Astrocyte (in vitro differentiated cells and primary cell): ENCODE data around the gene MCRS1. TPM values are rescaled to one million over a fixed set of nuclear protein-coding genes. Genes with fewer than 3 reads are reported as not detected.

ENCODE experiments used
- DNase-seq: peaks from one replicate; pipeline ENCODE4 v3.0.0-alpha.2; 2010; ENCODE audit warnings: low read depth
- FAIRE-seq: peaks from 2 replicates; lab custom pipeline; 2011; peaks lifted over from hg19 to GRCh38; lab: Jason Lieb, UNC
- H2AFZ ChIP-seq: 2 replicates; pipeline ENCODE4 v1.6.0; 2012; ENCODE audit warnings: low read depth, low read length, inconsistent platforms
- H3K27ac ChIP-seq: 2 replicates; pipeline ENCODE4 v1.5.1; 2011; ENCODE audit warnings: low read depth, low read length, inconsistent platforms
- H3K27me3 ChIP-seq: 2 replicates; pipeline ENCODE4 v1.6.0; 2011; ENCODE audit warnings: low read length, inconsistent platforms; ENCODE audit not compliant: insufficient read depth
- H3K36me3 ChIP-seq: 2 replicates; pipeline ENCODE4 v1.5.1; 2011; ENCODE audit warnings: low read length, inconsistent platforms; ENCODE audit not compliant: insufficient read depth
- H3K4me1 ChIP-seq: 2 replicates; pipeline ENCODE4 v1.5.1; 2011; ENCODE audit warnings: low read length, inconsistent platforms; ENCODE audit not compliant: insufficient read depth
- H3K4me2 ChIP-seq: 2 replicates; pipeline ENCODE4 v1.6.0; 2012; ENCODE audit warnings: low read length, inconsistent platforms
- H3K4me3 ChIP-seq: 2 replicates; pipeline ENCODE4 v1.5.1; 2011; ENCODE audit warnings: low read depth, mild to moderate bottlenecking, low read length, inconsistent platforms; ENCODE audit not compliant: insufficient read depth
- H3K79me2 ChIP-seq: 2 replicates; pipeline ENCODE4 v1.6.0; 2012; ENCODE audit warnings: mild to moderate bottlenecking, low read length, inconsistent platforms; ENCODE audit not compliant: insufficient read depth
- H3K9ac ChIP-seq: 2 replicates; pipeline ENCODE4 v1.6.0; 2012; ENCODE audit warnings: mild to moderate bottlenecking, low read length, inconsistent platforms
- H3K9me3 ChIP-seq: 2 replicates; pipeline ENCODE4 v1.5.1; 2012; ENCODE audit warnings: low read depth, mild to moderate bottlenecking, low read length, inconsistent platforms; ENCODE audit not compliant: insufficient read depth
- H4K20me1 ChIP-seq: 2 replicates; pipeline ENCODE4 v1.6.0; 2012; ENCODE audit warnings: low read length, inconsistent platforms; ENCODE audit not compliant: insufficient read depth
- H3K27ac Mint-ChIP-seq: one replicate; pipeline ENCODE4 v1.8.0; 2021; ENCODE audit warnings: mild to moderate bottlenecking, mixed read lengths; ENCODE audit not compliant: unreplicated experiment
- H3K27me3 Mint-ChIP-seq: one replicate; pipeline ENCODE4 v1.8.0; 2021; ENCODE audit warnings: low read depth, mixed read lengths; ENCODE audit not compliant: unreplicated experiment
- H3K36me3 Mint-ChIP-seq: one replicate; pipeline ENCODE4 v1.8.0; 2021; ENCODE audit warnings: low read depth, mixed read lengths; ENCODE audit not compliant: unreplicated experiment
- H3K4me1 Mint-ChIP-seq: one replicate; pipeline ENCODE4 v1.8.0; 2021; ENCODE audit warnings: low read depth, mixed read lengths; ENCODE audit not compliant: unreplicated experiment
- H3K4me3 Mint-ChIP-seq: one replicate; pipeline ENCODE4 v1.8.0; 2021; ENCODE audit warnings: mild to moderate bottlenecking, moderate library complexity, mixed read lengths; ENCODE audit not compliant: unreplicated experiment
- H3K9me3 Mint-ChIP-seq: one replicate; pipeline ENCODE4 v1.8.0; 2021; ENCODE audit warnings: mild to moderate bottlenecking, mixed read lengths; ENCODE audit not compliant: unreplicated experiment
- EZH2 ChIP-seq: IDR thresholded peaks from 2 replicates; pipeline ENCODE4 v1.6.1; 2012; ENCODE audit warnings: mild to moderate bottlenecking, low read length, inconsistent platforms; ENCODE audit not compliant: insufficient read depth
- total RNA-seq: library from RNA; stranded (reverse); gene quantifications from 2 replicates; pipeline ENCODE4 v1.2.1, GENCODE V29; 2021
- TF ChIP-seq, protein P1 (sequence below): IDR thresholded peaks from 2 replicates; pipeline ENCODE4 v1.5.1; 2011; ENCODE audit warnings: low read depth, mild to moderate bottlenecking, inconsistent platforms, low read length, moderate library complexity; ENCODE audit not compliant: insufficient read depth

Gene MCRS1
- total RNA-seq, 1 donor from 2014 or later = 45.2 TPM

DNA sequence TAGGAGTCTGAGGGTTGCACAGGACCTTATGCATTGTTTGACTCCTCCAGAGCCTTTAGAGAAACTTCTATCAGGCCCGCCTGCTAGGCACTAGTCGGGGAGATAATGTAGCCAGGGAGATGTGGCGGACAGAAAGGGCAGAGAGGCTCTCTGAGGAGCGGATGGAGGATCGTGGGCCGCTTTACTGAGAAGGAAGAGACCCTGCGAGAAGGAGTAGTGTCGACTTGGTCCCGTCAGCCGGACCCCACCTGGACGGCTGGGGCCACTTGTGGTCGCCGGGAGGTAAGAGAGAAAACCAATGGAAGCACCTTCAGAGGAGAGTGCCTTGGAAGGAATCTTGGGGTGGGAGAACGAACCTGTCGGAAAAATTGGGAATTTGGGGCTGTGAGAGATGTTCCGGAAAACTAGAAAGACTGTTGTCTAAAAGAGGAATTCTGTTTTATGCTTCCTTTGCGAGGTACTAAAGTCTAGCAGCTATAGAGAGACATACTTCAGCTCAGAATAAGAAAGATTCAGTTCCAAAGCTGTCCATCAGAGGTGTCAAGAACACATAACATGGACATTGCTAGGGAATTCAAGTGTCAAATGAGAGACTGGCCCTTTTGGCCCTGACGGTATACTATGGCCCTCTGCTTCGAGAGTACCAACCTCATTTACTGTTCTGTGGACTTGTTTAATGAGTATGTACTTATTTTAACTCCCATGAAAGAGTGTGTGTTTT lies 660 bp upstream of the MCRS1 start:
- peak overlapping the region; percentile 98 for H3K4me3 Mint-ChIP-seq
- H3K27me3 ChIP-seq = no peaks in the 10 kb centered on the region
- peaks cover 9% of the 10 kb centered on the region for H3K4me1 Mint-ChIP-seq
- H4K20me1 ChIP-seq = peaks cover 6% of the 10 kb centered on the region
- TF ChIP-seq, protein P1, sequence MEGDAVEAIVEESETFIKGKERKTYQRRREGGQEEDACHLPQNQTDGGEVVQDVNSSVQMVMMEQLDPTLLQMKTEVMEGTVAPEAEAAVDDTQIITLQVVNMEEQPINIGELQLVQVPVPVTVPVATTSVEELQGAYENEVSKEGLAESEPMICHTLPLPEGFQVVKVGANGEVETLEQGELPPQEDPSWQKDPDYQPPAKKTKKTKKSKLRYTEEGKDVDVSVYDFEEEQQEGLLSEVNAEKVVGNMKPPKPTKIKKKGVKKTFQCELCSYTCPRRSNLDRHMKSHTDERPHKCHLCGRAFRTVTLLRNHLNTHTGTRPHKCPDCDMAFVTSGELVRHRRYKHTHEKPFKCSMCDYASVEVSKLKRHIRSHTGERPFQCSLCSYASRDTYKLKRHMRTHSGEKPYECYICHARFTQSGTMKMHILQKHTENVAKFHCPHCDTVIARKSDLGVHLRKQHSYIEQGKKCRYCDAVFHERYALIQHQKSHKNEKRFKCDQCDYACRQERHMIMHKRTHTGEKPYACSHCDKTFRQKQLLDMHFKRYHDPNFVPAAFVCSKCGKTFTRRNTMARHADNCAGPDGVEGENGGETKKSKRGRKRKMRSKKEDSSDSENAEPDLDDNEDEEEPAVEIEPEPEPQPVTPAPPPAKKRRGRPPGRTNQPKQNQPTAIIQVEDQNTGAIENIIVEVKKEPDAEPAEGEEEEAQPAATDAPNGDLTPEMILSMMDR = no peak
- no peak for TF ChIP-seq EZH2
- no peaks in the 10 kb centered on the region for H3K36me3 ChIP-seq
- H3K9me3 Mint-ChIP-seq = no peaks in the 10 kb centered on the region
- DNase-seq (no peak), FAIRE-seq (no peak)
- H3K27me3 Mint-ChIP-seq = no peaks in the 10 kb centered on the region
- peaks cover 15% of the 10 kb centered on the region for H3K36me3 Mint-ChIP-seq
- H2AFZ ChIP-seq = peak overlapping the region; percentile 92
- peak overlapping the region; percentile 94 for H3K9ac ChIP-seq
- peaks cover 7% of the 10 kb centered on the region for H3K4me1 ChIP-seq
- H3K79me2 ChIP-seq = peaks cover 63% of the 10 kb centered on the region
- peak overlapping the region; percentile 96 for H3K4me2 ChIP-seq
- peak overlapping the region; percentile 88 for H3K4me3 ChIP-seq
- peak overlapping the region; percentile 92 for H3K27ac ChIP-seq
- H3K27ac Mint-ChIP-seq = peak overlapping the region; percentile 98
- no peaks in the 10 kb centered on the region for H3K9me3 ChIP-seq

DNA sequence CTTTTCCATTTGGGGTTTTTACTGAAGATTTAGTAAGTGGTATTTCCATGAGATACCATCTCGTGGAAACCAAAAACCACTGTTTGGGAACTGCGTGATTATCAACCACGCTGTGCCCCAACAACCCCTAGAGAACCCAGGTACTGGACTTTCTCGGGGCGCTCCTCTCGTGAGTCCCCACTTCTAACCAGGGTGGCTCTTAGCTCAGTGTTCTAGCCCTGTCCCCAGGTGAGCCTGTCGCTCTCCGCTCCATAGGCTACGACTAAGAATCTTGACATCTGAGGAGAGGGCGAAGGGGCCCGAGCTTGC lies 686 bp downstream of the MCRS1 start:
- Mint-ChIP-seq H3K27ac (peak overlapping the region; percentile 98), H3K36me3 (peaks cover 16% of the 10 kb centered on the region), H3K27me3 (no peaks in the 10 kb centered on the region), H3K9me3 (no peaks in the 10 kb centered on the region), H3K4me3 (peak overlapping the region; percentile 98), H3K4me1 (peaks cover 9% of the 10 kb centered on the region)
- peaks cover 62% of the 10 kb centered on the region for H3K79me2 ChIP-seq
- peak overlapping the region; percentile 96 for H3K4me2 ChIP-seq
- H3K9ac ChIP-seq = peak overlapping the region; percentile 94
- H3K36me3 ChIP-seq = peaks cover 5% of the 10 kb centered on the region
- no peaks in the 10 kb centered on the region for H3K9me3 ChIP-seq
- peak overlapping the region; percentile 92 for H3K27ac ChIP-seq
- no peaks in the 10 kb centered on the region for H3K27me3 ChIP-seq
- H2AFZ ChIP-seq = peak overlapping the region; percentile 92
- peak overlapping the region; percentile 88 for H3K4me3 ChIP-seq
- DNase-seq (no peak), FAIRE-seq (no peak)
- peaks cover 6% of the 10 kb centered on the region for H4K20me1 ChIP-seq
- no peak for TF ChIP-seq EZH2
- TF ChIP-seq, protein P1 = no peak
- peaks cover 7% of the 10 kb centered on the region for H3K4me1 ChIP-seq

DNA sequence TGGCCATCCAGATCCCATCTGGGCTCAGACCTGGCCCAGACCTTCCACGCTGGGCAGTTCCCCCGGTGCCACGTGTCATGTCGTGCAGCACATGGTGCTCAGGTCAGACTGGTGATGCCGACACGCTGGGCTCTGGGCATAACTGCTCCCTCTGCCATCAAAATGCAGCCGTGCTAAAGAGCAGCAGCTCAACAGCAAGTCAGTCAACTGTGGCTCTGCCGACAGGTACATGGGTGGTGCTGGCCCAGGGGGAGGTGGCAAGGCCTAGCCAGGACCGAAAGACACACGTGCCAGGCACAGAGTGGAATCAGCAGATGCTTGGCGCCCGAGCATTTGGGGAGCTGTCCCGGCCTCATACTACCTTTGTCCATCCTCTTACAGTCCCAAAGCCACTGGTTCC lies 1.6 kb downstream of the MCRS1 start:
- Histone ChIP-seq H3K36me3 (peaks cover 11% of the 10 kb centered on the region), H4K20me1 (peaks cover 6% of the 10 kb centered on the region), H3K9ac (no peak overlapping the region), H2AFZ (no peak overlapping the region), H3K4me3 (no peak overlapping the region), H3K27ac (no peak overlapping the region), H3K9me3 (no peaks in the 10 kb centered on the region), H3K4me2 (peak overlapping the region; percentile 96), H3K4me1 (peaks cover 7% of the 10 kb centered on the region), H3K79me2 (peaks cover 53% of the 10 kb centered on the region), H3K27me3 (no peaks in the 10 kb centered on the region)
- H3K4me3 Mint-ChIP-seq = no peak overlapping the region
- no peak for FAIRE-seq
- no peak for DNase-seq
- H3K27ac Mint-ChIP-seq = no peak overlapping the region
- H3K36me3 Mint-ChIP-seq = peaks cover 13% of the 10 kb centered on the region
- H3K4me1 Mint-ChIP-seq = peaks cover 9% of the 10 kb centered on the region
- H3K27me3 Mint-ChIP-seq = no peaks in the 10 kb centered on the region
- TF ChIP-seq, protein P1 = no peak
- TF ChIP-seq EZH2 = no peak
- no peaks in the 10 kb centered on the region for H3K9me3 Mint-ChIP-seq
